CD4-positive, alpha-beta T cell treated with Interleukin-12 subunit alpha and Interleukin-12 subunit beta, for 1 hour (primary cell): ENCODE measurements around the gene RCAN3.

Experiments
- DNase-seq: peaks from one replicate; pipeline ENCODE4 v3.0.0-alpha.2; 2020

Gene RCAN3

DNA sequence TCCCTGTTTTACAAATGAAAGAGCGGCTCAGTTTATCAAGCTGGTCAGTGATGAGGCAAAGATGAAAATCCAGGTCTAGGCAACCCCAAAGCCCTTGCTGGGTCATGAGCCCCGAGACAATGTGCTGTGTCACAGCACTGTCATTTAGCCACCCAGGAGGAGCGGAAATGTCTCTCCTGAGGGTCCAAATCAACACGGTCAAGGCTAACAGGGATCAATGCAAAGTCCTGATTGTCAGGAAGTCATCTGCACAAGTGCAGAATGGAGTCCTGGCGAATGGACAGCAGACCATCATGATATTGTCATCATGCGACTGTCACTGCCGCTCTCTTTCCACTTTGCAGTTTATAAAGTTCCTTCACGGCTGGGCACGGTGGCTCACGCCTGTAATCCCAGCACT, 83.5 kb downstream of the RCAN3 start:
- no peak for DNase-seq

GRCh38 chr1:24586970-24587820, 84.6 kb downstream of the RCAN3 start:
- peak; percentile 81 for DNase-seq

DNA sequence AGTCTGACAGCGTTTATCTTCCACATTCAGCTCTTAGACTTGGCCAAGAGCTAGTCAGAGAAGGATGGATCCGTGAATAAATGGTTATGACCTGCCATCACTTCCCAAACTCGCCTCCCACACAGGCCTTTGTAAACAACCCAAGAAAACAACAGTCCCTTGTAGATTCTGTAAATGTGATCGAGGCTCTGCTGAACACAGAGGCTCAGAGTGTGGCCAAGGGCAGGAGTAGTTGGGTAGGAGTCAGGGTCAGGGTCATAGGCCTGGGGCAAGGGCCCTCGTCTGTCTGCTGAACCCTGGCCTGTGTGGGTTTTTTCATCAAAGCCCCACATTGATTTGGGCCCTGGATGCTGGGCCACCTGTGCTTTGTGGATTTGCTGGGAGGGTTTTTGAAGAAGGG, 85.9 kb downstream of the RCAN3 start:
- no peak for DNase-seq

DNA sequence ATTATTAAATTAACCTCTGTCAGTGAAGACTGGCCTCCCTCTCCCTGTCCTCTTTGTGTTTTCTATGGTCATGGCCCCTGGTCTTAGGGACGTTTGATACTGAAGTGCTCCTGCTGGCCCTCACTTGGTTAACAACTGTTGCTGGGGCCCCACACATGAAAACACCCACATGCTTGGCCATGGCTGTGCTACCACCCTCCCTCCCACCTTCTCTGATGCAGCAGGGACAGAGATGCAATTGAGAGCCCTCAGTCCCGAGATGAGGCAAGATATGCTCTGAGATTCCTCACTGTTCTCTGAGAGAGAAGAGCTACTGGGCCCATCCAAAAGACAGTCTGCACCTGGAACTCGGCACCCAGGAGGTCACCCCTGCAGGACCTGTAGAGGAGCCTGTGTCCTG, 86.6 kb downstream of the RCAN3 start:
- no peak for DNase-seq
